Measurements from ENCODE around the gene AIRE. TPM values are rescaled to one million over a fixed set of nuclear protein-coding genes. Genes with fewer than 3 reads are reported as not detected.
"Not testable (repeated sequence)": the region's sequence is repeated elsewhere in the genome, so short reads cannot be mapped to it uniquely, and the experiment has no call there.

AIRE gene
- not detected in 2 replicates for total RNA-seq

DNA sequence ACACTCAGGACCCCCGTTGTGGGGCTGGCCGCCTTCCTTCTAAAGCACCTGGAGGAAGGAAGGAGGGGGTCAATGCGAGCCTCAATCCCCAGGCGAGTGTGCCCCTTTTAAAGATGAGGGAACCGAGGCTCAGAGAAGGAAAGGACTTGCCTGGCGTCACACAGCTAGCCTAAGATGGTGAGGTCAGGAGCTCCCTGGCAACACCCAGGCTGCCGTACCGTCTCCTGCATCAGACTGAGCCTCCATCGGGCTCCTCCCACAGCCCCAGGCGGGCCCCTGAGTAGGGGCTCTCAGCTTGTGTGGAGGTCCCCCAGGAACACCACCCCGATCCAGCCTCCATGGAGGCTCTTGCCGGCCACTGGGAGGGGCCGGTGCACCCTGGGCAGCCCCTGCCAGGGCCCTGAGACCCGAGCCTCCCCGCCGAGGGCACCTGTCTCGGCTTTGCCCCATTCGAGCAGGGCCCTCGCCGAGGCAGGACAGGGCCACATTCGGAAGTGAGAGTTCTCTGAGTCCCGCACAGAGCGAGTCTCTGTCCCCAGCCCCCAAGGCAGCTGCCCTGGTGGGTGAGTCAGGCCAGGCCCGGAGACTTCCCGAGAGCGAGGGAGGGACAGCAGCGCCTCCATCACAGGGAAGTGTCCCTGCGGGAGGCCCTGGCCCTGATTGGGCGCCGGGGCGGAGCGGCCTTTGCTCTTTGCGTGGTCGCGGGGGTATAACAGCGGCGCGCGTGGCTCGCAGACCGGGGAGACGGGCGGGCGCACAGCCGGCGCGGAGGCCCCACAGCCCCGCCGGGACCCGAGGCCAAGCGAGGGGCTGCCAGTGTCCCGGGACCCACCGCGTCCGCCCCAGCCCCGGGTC is at the start of gene AIRE:
Gene AIRE (plus strand): TSS at position 739 of the 855 bp plus-strand sequence. CDS start 131 bp downstream, outside the sequence.
- DNase-seq (ENCODE audit: low read depth in 2 of 2): no peak

DNA sequence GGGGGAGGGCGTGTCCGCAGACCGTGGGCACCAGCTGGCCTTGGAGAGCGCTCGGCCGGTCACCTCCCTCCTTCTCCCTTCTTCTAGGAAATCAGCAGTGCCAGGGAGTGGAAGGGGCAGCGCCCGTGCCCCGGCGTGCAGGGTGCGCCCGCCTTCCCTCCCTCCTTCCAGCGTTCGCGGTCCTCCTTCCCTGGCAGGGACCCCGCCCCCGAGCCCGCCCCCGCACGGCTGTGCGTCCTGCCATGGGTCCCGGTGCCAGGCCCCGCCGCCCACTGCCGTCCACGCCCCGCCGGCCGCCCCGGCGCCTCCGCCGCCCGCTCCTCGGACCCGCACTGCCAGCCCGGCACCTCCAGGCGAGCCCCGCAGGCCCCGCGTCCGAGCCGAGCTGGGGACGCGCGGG is 45.3 kb upstream of the AIRE start:
- DNase-seq (ENCODE audit: low read depth in 2 of 2): not testable (repeated sequence)

DNA sequence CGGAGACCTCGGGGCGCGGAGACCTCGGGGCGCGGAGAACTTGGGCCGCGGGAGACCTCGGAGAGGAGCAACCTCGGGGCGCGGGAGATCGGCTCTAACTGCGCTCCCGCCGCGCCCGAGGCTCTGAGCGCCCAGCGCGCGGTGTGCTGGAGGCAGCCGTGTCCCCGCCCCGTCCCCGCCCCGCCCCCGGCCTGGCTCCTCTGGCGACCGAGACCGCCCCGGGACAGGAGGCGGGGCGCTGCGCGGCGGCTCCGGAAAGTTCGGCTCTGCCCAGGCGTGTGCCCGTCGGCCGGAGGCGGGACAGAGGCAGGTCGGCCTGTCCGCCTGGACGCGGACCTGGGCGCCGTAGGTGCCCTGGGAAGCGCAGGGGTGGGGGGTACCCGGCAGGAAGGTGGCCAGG is 44.8 kb upstream of the AIRE start, which contains the start of gene ICOSLG:
Gene ICOSLG (minus strand): TSS at position 102 of the 400 bp plus-strand sequence. CDS start 126 bp downstream, outside the sequence.
- not testable (repeated sequence) for DNase-seq (ENCODE audit: low read depth in 2 of 2)

DNA sequence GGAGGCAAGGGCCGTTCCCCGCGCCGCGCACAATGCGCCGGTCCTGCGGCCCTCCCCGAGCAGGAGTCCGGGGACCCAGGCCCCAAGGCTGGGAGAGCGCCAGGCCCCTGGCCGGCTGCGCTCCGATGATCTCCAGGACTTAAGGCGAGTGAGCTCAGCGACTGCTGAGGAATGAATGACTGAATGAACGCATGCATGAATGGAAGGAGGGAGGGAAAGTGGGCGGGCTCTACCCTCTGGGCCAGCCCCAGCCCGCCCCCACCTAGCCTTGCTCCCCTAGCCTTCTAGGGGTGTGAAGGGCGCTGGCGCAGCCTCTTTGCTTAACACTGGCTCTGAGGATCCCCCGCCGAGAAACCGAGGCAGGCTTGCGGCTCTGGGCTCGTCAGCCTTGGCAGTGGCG is 44.4 kb upstream of the AIRE start:
- not testable (repeated sequence) for DNase-seq (ENCODE audit: low read depth in 2 of 2)

DNA sequence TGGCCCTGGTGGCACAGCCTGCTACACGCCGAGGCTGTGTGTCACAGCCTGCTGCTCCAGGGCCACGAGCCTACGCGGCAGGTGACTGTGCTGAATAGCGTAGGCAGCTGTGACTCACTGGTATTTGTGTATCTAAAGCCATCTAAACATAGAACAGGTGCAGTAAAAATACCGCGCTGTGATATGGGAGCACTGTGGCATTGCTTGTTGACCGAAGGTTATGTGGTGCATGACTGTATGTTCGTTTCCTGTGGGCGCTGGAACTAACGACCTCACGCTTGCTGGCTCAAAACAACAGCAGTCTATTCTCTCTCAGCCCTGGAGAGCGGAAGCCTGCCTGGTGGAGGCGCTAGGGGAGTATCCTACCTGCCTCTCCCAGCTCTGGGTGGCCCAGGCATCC is 41.7 kb upstream of the AIRE start:
- not testable (repeated sequence) for DNase-seq (ENCODE audit: low read depth in 2 of 2)

DNA sequence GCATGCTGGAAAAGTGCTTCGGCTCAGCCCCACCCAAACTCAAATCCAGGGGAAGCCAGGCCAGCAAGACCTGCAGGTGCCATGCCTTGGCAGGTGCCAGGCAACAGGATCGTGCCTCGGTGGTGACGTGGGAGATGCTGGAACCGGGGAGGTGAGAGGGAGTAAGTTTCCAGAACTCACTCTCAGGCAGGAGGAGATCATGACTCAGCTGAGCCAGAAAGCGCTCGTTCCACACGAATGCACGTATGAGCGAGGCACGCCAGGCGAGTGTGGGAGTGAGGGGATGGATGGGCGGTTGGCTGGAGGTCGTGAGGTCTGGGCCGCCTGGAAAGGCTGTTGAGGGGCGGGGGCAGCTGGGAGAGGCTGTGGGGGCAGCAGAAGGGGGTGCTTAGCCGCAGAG is 37.8 kb upstream of the AIRE start:
- not testable (repeated sequence) for DNase-seq (ENCODE audit: low read depth in 2 of 2)

DNA sequence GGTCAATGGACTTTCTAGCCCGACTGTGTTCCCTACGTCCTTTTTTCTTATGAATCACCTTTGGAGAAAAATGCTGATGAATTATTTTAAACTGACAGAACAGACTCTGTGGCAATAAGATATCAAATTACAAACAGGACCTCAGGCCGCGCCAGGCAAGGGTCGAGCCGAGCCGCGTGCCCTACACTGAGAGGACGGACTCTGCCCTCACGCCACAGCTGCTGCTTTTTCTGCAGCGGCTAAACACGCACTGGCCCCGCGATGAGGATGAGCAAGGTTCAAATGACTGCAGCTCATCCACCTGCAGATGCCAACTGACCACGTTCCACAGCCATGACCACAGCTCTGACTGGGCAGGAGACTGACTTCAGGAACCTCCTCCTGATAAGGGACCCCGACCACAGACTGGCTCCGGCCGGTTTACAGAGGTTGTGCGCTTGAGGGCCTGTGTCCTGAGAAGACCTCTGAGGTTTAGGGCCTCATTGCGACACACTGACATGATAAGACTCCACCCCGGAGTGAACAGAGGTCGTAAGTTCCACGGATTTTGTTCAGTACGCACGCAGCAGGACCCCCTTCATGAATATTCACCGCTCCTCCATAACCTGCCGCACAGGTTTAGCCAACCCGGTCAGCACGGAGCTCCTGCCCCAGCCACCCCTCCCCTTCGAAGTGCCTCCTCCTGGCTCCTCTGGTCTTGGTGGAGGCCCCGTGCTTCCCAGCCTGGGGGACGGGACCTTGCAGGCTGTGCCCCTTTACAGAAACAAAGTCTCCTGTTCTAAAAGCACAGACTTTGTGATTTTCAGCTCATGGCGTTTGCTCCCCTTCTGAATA is 36.3 kb upstream of the AIRE start:
- DNase-seq (ENCODE audit: low read depth in 2 of 2): not testable (repeated sequence)

DNA sequence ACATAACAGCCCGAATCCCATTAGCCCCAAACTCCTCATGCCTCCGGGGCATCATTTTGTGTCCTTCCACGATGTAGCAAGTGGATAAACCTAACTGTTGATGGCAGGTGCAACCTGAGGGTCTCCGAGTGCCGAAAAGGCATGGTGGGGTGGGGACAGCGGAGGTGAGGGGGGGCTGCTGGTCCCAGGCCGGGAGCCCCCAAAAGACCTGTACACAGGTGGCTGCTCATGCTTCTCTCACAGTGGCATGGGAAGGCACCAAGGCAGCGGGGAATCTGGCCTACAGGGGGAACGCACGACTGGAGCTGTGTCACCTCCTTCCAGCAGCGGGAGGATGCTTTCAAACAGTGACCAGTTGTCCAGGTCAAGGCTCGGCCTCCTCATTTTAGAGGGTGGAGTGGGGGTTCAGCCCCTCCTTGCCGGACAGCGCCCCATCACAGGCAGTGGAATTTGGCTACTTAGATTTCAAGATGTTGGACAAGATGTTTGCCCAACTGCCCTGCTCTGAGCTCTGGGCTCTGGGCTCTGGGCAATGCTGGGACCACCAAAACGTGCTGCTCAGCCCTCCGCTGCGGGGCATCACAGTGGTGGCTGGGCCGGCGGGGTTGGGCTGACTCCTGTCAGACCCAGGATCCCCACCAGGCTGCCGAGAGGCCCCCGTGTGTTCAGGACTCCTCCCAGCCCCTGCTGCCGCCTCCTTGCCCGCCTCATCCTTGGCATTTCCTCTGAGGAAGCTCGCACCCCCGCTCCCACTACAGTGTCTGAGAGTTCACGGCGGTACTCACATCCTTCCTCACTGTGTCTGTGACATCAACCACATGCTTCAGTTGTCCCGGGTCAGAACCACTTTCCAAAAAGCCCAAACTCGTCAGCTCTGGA is 31.6 kb upstream of the AIRE start:
- DNase-seq (ENCODE audit: low read depth in 2 of 2): peak in 1 of 2 donors; percentile 51

DNA sequence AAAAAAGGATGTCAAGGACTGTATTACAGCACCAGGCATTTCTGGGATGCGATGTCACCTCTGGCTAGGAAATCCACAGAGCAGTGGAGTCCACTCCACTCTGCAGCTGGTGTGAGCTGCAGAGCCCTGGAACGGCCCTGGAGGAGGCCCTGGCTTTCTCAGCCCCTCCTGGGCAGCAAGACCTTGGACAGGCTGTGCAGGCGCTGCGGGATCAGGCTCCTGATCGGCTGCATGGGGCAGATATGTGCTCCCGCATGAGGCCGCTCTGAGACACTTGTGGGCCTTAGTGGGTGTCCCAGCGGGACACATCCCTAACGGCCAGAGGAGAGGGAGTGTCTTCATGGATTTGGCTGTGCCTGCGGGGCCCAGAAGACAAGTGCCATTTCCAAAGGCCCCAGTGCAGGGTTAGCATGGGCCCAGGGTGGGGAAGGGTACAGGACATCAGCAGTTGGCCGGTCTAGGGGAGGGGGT is 30.1 kb upstream of the AIRE start:
- peak in 1 of 2 donors; percentile 25 for DNase-seq (ENCODE audit: low read depth in 2 of 2)

DNA sequence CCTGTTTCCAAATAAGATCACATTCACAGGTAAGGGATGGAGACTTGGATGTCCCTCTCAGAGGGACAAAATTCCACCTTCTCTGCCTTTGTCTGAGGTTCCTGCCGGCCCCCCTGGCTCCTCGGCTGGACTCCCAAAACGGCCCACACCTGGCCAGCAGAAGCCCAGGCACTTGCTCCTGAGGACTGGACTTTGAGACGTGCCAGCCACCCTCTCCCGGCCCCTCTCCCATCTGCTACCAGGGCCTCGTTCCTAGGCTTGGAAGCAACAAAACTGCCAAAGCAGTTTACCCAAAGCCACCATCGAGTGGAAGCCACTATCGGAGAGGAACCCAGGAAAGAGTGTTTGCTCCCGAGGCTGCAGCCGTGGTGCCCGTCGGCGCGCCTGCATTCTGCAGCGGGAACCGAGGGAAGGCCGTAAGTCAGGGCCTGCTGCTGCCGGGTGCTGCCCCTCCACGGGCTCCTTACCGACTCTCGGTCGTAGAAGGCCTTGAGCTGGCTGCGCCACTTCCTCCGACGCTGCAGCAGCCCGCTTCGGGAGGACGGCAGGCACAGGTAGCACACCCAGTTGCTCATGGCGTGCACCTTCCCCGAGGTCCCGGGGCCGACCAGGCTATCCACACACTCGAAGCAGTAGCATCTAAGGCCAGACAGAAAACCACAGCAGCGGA is 27.5 kb upstream of the AIRE start:
- no peak for DNase-seq (ENCODE audit: low read depth in 2 of 2)

DNA sequence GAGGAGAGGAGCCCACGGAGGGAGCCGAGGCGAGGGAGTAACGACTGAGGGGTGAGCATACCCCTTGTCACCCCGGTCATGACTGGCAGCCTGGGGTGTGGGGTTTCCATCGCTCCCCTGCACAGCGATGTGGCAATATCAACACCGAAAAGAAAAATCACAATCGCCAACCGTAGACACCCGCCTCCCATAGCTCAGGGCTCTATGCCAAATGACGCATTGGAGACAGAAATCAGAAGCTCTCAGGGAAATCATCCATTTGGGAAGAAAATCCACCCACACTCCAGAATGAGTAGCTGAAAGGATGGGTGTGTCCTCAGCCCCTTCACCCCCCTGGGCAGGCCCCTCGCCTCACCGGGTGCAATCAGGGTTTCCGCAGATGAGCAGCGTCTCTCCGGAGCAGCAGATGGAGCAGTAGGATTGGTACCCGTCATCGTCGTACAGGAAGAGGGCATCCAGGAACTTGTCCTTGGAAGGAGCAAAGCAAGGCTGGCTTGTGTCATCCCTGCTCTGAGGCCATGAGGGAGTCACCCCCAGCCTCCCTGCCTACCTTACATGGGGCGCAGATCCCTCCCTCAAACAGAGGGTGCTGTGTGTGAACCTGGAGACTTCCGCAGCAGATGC is 26.5 kb upstream of the AIRE start:
- no peak for DNase-seq (ENCODE audit: low read depth in 2 of 2)

DNA sequence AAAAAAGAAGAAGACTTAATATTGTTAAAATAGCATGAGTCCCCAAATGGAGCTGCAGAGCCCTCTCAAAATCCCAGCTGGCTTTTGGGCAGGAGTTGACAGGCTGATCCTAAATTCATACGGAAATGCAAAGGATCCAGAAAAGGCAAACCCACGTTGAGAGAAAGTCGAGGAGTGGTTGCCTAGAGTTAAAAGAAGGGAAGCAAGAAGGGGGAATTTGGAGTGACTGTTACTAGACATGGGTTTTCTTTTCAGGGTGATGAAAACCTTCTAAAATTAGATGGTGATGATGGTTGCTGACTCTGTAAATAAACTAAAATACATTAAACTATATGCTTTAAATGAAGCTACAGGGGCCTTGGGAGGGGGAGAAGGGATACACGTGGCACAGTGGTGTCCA is 25.6 kb upstream of the AIRE start:
- DNase-seq (ENCODE audit: low read depth in 2 of 2): no peak

DNA sequence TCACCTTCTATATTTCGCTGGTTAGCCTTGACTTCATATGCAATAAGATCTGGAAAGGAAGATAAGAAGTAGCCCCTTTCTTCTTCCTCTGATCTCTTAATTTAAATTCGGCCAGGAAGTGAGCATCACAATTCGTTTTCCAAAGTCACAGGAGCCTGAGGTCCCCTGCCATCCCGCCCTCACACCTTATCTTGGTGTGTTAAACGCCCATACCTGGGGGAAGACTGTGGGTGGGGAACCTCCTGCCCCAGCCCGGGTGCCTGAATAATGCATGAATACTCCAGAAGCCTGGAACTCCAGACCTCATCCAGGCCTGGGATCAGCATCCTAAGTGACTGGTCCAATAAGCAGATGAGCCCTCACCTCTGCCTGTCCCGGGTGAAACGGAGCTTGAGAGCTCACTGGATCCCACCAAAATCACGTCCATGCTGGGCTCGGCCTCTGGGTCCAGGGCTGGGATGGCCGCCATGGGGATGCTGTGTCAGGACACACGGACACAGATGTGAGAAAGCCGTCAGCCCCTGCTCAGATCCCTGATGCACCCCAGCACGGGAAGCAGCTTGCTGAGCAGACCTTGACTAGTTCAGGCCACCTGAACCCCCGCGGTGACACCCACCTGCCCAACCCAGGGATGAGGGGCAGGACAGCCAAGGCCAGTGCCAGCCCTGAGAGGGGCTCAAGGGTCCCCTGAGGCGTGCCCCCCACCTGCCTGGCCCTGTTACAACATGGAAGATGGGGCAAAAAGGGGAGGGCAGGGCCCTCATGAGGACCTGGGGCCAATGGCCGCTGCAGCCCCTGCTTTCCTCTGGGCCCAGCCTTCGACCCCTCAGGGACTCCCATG is 24.7 kb upstream of the AIRE start:
- DNase-seq (ENCODE audit: low read depth in 2 of 2): no peak

DNA sequence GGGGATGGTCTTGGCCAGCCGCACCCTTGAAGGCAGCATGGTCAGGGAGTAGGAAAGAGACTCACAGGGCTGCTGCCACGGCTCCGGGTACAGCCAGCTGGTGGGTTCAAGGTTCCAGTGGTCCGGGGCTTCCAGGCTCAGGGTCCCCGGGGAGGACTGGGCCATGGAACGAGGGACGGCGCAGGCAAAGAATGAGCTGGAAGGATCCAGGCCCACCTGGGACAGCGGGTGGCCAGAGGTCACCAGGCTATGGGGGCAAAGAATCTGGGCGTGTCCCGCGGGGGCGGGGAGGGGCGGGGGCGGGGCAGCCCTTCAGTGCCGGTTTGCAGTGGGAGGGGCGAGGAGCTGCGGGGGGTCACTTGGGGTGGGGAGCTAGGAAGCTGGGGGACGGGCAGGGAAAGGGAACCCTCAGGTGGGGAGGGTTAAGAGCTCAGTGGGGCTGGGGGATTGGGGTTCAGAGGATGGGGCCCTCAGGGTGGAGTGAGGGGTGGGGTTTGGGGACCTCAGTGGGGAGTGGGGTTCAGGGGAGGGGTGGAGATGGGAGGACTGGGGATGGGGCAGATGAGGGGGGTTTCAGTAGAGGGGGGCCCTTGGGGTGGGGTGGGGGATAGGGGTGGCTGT is 23.9 kb upstream of the AIRE start, which contains the start of gene DNMT3L:
Gene DNMT3L (minus strand): TSS at position 223 of the 621 bp plus-strand sequence. CDS start 638 bp downstream, outside the sequence.
- no peak for DNase-seq (ENCODE audit: low read depth in 2 of 2)

DNA sequence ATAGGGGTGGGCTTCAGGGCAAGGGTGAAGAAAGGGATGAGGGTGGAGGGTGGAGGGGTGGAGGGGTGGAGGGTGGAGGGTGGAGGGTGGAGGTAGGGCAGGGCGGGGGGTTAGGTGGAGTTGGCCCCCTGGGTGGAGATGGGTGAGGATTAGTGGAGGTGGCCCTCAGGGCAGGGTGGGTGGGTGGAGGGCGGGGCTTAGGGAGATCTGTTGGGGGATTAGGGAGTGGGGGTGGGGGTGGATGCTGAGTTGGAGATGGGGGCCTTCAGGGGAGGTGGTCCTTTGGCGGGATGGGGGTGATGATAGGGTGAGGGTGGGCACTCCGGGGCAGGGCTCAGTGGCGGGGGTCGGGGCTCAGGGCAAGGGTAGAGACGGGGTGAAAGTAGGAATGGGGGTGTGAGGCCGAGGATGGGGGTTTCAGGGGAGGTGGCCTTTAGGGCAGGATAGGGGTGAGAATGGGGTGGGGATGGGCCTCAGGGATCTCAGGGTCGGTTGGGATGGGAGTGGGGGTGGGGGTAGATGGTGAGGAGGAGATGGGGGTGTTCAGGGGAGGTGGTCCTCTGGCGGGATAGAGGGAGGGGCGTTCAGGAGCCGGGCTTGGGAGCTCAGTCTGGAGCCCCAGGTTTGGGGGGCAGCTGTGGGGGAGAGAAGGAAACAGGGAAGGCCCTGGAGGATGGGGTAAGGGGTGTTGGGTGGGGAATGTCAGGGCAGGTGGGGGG is 23.2 kb upstream of the AIRE start:
- DNase-seq (ENCODE audit: low read depth in 2 of 2): no peak

DNA sequence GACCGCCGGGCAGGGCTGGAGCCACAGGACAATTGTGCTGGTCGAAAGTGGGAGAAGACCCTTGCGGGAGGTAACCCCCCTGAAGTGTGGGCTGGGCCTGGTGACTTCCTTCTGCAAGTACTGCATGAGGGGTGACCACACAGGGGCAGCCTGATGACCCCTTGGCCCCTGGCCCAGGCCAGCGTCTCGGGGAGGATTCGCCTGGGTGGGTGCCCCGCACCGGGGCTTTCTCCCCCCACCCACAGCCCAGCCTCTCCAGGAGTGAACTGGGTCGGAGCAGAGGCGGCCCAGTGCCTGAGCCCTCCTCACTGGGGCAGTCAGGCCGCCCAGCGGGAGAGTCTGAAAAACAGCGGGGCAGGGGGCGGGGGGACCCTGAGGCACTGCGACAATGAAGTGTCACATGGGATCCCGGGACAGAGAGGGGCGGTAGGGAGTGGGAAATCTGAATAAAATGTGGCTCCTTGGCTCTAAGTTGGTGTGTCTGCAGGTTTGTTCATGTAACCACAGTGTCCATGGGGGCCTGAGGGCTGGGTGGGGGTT is 22.4 kb upstream of the AIRE start:
- no peak for DNase-seq (ENCODE audit: low read depth in 2 of 2)

DNA sequence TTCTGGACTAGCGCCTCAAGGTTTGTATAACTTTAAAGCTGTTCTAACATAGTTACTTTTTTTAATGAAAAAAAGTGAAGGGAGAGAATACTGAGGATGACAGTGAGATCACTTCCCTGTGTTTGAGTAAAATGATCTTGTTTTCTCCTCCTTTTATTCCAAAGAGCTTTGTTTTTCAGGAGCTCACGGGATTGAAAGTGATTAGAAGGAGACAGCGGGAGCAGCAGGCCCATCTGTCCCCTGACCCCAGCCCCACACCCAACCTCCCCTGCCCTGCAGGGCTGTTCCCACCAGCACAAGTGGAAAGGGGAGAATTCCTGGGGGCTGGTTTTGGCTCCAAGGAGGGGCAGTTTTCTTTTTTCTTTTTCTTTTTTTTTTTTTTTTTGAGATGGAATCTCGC is 21.9 kb upstream of the AIRE start:
- no peak for DNase-seq (ENCODE audit: low read depth in 2 of 2)
